Glomerular endothelial cell (primary cell): ENCODE data around the gene TCERG1L. TPM values are rescaled to one million over a fixed set of nuclear protein-coding genes. Genes with fewer than 3 reads are reported as not detected.
"Not testable (repeated sequence)": the region's sequence is repeated elsewhere in the genome, so short reads cannot be mapped to it uniquely, and the experiment has no call there.

Source experiments
- DNase-seq: peaks from one replicate; pipeline ENCODE4 v3.0.0-alpha.2; 2011; ENCODE audit warnings: low read depth, low spot score; ENCODE audit errors: extremely low read depth
- total RNA-seq: library from RNA; depleted of rRNA; stranded (reverse); fragments of >200 nt; gene quantifications from 2 replicates; pipeline ENCODE4 v1.2.3, GENCODE V29; 2015

TCERG1L gene
- total RNA-seq, 1 donor from 2014 or later: not detected

GRCh38 chr10:131113709-131114291, 197.7 kb downstream of the TCERG1L start:
- DNase-seq: no peak

GRCh38 chr10:131113165-131113564, 198.4 kb downstream of the TCERG1L start:
- no peak for DNase-seq

DNA sequence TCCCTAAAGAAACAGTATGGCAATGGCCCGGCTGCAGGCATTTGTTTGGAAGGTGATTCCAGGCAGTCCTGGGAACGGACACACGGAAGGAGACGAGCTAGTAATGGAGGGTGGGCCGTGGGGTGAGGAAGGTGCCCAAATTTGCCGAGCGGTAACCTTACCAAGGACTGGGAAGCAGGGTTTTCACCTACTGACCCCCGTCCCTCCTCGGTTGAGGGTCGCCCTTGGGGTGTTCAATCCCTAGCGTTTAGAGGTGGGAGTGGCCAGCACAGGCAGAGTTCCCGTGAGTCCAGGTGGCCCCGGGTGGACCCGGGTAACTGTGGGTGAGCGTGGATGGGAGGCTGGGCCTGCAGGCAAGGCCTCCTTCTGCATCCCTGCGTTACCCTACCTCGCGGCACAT, 198.8 kb downstream of the TCERG1L start:
- DNase-seq: no peak

GRCh38 chr10:131111471-131112080, 199.9 kb downstream of the TCERG1L start:
- DNase-seq: no peak

GRCh38 chr10:131111007-131111406, 200.5 kb downstream of the TCERG1L start:
- DNase-seq: no peak

DNA sequence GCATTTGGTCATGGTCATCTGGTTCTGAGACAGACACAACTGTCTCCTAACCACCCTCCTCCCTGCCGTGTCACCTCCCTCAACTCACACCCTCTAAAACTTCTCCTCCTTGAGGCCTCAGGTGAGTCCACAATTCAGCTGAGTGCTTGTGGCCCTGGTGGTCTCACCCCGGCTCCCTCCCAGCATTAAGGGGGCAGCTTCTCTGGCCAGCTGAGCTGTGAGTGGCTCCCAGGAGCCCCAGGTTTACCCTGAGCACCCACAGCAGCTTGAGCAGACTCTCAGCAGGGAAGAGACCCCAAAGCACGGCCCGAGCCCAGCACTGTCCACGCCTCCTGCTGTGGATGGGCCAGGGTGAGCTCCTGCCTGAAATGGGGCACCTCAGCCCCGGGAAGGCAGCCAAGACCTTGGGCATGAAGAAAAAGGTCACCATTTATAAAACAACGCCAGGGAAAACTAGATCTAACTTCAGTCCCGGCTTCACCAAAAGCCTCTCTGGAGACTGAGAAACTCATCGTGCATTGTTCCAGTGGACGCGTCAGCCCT, 201.2 kb downstream of the TCERG1L start:
- no peak for DNase-seq

DNA sequence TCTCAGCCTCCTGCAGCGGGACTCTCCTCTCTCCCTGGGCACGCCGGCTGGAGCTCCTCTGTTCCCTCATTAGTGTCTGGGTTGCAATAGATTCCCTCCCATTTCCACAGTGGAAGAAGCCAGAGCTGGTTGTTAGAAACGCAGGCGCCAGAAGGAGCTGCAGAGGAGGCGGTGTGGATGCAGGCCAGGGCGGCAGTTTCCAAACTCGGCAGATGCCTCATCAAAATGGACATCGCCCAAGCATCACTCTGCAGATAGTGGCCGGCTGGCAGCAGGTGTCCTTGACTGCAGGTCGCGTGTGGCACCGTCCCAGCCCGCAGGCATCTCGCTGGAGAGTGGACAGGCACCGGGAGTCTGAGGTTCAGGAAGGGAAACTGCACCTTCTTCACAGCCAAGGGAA, 201.8 kb downstream of the TCERG1L start:
- DNase-seq: no peak

DNA sequence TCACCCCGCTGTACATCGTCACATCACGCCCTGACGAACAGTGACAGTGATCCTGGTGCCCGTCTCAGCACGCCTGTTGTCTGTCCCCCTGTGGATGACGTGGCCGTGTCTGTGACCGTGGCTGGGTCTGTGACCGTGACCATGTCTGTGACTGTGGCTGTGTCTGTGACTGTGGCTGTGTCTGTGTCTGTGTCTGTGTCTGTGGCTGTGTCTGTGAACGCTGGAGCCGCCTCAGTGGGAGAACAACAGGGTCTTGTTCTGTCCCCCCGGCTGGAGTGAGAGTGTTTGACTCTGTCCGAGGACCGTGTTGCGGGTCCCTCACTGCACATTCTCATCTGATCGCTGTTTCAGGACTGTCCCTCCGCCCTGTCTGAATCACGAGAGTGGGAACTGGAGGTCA, 202.2 kb downstream of the TCERG1L start:
- DNase-seq: no peak

DNA sequence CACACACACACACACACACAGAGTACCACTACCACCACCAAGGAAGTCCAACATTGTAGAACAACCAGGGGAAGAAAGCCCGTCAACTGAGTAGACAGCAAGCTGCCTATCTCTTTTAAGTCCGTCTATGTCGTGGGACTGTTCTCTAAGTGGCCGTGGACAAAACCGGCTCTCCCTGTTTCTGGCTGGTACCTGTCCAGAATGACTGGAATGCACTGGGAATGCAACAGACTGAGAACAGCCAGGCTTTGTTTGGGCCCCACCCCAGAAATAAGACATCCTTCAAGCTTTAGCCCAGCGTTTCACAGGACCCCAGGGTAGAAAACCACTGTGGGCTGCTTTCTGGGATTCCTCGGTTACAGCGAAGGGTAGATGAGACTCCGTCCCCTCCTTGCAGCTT, 203.6 kb downstream of the TCERG1L start:
- DNase-seq: no peak

GRCh38 chr10:131102676-131103075, 208.8 kb downstream of the TCERG1L start:
- DNase-seq: no peak

DNA sequence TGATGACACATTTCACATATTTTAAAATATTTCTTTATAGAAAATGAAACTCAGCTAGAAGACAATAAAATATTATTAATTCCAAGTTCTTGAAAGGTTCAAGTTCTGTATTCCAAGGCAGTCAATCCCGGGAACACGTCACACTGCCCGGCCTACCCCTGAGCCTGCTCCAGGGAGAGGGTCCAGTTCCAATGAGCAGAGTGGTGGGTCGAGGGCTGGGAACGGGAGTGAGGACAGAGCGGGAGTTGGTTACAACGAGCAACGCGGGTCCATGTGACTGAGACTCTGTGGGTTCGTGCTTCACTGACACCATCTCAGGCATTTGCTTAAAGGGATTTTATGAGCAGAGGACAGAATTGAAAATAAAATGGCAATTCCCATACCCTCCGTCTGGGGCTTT, 209.4 kb downstream of the TCERG1L start:
- DNase-seq: no peak

DNA sequence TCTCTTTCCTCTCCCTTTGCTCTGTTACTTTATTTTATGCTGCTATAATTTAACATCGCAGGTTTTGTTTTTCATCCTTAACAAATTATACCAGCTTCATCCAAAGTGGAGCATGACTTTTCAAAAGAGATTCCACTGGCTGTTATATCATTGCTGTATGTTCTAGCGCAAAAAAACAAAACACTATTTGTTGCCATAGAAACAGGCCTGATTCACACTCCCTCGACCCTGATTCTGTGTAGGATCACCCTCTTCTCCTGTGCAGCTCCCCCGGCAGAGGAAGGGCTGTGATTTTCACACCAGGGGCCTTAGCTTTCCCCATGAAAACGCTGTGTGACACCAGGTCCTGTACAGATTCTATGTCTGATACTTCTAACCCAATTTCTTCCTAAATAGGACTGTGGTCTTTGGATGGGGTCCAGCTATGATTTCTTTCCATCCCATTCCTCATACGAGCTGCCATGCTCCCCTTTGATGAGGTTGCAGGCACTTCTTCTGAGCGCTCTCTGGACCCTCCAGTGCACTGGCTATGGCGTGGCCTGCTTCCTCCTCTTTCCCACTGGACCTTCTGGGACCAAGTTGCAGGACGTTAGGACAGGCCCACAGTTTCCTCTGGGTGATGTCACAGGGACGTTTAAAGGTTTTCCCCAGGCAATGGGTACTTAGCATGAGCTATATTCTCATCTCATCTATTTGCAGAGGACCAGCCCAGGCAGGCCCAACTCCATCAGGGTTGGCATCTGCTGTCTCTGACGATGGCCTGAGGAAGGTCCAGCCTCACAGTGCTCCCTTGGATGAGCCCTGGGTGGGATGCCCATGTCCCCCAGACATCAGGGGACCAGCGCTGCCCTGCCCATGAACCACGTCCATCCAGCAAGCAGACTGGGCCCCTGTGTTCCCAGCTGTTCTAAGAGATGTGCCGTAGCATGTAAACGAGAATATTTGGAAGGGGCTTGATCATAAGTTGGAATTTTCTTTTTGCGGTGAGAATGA, 210.8 kb downstream of the TCERG1L start:
- not testable (repeated sequence) for DNase-seq

DNA sequence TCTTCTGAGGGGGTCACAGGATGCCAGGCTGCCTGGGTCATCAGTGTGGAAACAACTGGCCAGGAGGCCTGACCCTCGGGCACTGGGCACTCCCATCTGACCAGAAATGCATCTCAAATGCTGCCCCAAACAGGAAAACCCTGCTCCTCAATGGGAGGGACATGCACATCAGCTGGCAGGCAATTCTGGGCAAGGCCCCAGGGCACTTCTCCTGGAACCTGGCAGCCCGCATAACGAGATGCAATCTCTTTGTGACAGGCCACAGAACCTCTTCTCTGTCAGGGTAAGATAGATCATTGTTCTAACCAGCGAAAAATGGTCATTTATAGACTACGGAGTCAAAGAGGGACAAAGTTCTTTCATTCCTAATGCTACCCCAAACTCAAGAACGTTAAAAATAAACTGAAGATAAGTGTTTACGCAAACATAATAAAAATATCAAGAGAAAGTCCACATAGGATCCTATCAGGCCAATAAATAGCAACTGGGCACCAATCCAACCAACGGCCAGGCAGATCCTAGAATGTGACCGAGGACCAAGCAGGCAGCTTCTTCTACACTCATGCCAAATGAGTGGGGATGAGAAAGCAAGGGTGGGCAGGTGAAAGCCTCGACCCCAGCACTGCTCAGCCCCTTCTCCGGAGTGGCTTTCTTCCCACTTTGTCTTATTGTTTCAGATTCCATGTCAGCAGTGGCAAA, 212.3 kb downstream of the TCERG1L start:
- no peak for DNase-seq

DNA sequence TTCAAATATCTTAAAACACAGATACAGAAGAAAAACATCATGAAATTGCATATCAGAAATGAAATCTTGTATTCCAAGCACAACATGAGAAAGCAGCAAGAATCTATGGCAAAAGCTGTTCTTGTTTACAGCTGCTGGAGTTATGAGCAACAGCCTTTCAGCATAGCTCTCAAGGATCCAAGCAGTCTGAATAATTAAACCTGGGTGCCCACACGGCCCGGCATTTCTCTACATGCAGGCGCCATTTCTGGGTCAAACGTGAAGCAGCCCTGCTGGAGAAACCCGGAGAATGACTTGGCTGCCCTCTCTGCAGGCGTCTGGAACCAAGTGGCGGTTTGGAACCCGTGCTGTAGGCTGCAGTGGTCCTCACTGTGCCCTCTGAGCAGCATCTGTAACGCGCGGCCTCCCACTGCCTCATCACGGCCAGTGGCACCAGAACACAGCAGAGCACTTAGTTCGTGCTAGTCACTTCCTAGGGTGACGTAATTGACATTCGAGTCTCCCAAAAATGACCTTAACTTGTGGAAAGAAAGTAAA, 213.0 kb downstream of the TCERG1L start:
- DNase-seq: no peak

DNA sequence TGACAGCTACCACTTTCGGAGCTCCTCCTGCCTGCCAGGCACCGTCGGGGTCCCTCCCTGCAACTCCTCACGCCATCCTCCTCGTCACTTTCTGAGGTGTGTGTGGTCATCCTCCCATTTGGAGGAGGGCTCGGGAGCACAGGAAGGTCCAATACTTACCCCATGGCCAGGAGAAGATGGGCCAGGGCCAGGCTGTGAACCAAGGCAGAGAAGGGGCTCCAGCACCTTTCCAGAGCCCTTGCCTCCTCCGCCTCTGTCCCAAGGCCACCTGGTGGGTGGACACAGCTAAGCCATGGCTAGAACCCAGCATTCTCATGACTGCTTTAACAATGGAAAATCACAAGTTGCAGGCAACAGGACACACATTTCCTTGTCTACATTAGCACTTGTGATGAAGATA, 215.5 kb downstream of the TCERG1L start:
- no peak for DNase-seq

DNA sequence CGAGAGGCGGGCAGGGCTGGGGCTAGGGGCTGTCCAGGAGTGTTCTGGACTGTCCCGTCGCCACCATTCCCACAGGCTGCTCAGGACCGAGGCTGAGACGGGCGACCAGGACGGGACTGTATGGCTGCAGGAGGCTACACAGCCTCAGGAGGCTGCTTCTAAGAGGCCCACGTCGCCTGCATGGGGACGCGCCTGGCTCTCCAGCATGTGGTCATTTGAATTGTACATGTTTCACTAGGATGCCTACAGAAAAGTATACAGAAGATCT, 216.3 kb downstream of the TCERG1L start:
- no peak for DNase-seq

DNA sequence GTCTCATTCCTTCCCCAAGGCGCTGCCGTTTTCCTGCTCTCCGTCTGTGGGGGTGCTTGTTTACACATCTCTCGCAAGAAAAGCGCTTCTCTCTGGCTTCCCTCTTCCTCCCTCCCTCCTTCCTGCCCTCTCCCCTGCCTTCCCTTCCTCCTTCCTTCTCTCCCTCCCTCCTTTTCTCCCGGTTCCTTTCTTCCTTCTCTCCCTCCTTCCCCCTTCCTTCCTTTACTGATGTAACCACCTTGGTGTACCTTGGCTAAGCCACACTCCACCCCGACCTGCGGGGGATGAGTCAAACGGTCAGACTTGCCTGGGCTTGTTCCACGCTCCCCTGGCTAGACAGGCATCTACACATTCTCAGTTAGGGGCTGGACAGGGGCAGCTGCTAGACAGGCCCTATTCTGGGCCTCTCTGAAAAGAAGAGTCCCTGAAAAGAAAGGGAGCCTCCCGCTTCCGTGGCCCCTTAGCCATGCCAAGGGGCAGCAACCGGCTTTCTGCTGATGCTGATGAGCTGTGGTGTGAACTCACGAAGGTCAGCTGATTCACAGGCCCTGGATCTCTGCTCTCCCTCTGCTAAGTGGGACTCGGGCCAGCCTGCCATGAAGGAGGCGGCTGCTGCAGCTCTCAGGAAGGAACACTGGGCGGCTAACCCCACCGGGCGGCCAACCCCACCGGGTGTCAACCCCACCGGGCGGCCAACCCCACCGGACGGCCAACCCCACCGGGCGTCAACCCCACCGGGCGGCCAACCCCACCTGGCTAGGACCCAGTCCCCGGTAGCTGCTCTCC, 216.8 kb downstream of the TCERG1L start:
- no peak for DNase-seq

DNA sequence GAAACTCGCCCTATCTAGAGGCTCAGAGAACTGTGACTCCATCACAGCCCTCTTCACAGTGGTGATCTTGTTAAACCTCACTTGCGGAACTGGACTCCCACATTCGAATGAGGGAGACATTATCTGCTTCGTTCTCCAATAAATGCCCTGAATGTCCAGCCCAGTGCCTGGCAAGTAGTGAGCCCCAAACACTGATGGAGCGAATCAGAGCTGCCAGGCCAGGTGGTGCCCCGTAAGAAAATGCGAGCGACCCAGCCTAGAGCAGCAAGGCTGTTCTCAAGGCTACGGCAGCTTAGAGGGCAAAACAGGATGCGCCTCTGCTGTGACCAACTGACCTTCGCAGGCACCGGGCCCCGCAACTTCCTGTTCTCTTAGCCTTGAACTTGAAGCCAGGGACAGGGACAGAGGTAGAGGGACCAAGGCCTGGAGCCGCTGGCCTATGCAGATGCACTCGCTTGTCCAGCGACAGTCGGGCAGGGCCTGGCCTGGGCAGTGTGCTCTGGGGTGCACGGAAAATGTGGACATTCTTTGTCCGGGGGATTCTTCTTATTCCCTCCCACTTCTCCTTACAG, 217.6 kb downstream of the TCERG1L start:
- no peak for DNase-seq

GRCh38 chr10:131093346-131093745, 218.2 kb downstream of the TCERG1L start:
- DNase-seq: no peak

GRCh38 chr10:131092876-131093275, 218.6 kb downstream of the TCERG1L start:
- no peak for DNase-seq
